H1 (cell line): Measurements from ENCODE around the gene SCNN1G. TPM values are rescaled to one million over a fixed set of nuclear protein-coding genes. Genes with fewer than 3 reads are reported as not detected.

ENCODE experiments used
- CTCF ChIA-PET: fragments of 300-600 bp; sonication (Branson Sonifier 250); formaldehyde crosslinking; loops from one replicate; lab custom pipeline; 2021; ENCODE audit not compliant: partially characterized antibody; lab: Charles Lee
- POLR2A ChIA-PET: fragments of 300-600 bp; sonication (Branson Sonifier 250); formaldehyde crosslinking; loops from one replicate; lab custom pipeline; 2021; ENCODE audit warnings: inconsistent platforms; ENCODE audit not compliant: partially characterized antibody; lab: Charles Lee
- DNase-seq, 2 experiments: peaks; one replicate each; pipeline versions ENCODE4 v3.0.0 to v3.0.0-alpha.2; 2010 to 2022; ENCODE audit warnings: low spot score in 2 of 2, low read depth in 1 of 2, mixed read lengths in 1 of 2
- FAIRE-seq: peaks from 2 replicates; lab custom pipeline; 2011; peaks lifted over from hg19 to GRCh38; lab: Jason Lieb, UNC
- H2AFZ ChIP-seq: 2 replicates; pipeline ENCODE4 v1.8.1; 2012; ENCODE audit warnings: low read length, inconsistent platforms
- H2AK5ac ChIP-seq: 2 replicates; pipeline ENCODE4 v1.6.1; 2013; ENCODE audit warnings: low read depth, low read length
- H2BK120ac ChIP-seq: replicated peaks from 2 replicates; pipeline ENCODE3; 2013; ENCODE audit warnings: low read depth, low read length, inconsistent platforms
- H2BK12ac ChIP-seq: 2 replicates; pipeline ENCODE4 v1.6.1; 2013; ENCODE audit warnings: low read depth, low read length
- H2BK15ac ChIP-seq: 2 replicates; pipeline ENCODE4 v1.6.1; 2013; ENCODE audit warnings: low read length
- H2BK20ac ChIP-seq: 2 replicates; pipeline ENCODE4 v1.6.1; 2013; ENCODE audit warnings: low read length
- H2BK5ac ChIP-seq: 2 replicates; pipeline ENCODE4 v1.6.1; 2013; ENCODE audit warnings: low read depth, low read length
- H3K14ac ChIP-seq: 2 replicates; pipeline ENCODE4 v1.6.1; 2013; ENCODE audit warnings: inconsistent platforms; ENCODE audit not compliant: insufficient read length
- H3K18ac ChIP-seq: 2 replicates; pipeline ENCODE4 v1.6.1; 2013; ENCODE audit warnings: low read length; ENCODE audit errors: extremely low read depth
- H3K23ac ChIP-seq: 2 replicates; pipeline ENCODE4 v1.6.1; 2013; ENCODE audit warnings: inconsistent platforms; ENCODE audit not compliant: insufficient read length
- H3K23me2 ChIP-seq: 2 replicates; pipeline ENCODE4 v1.6.1; 2013; ENCODE audit warnings: low read depth, low read length
- H3K27ac ChIP-seq: 2 replicates; pipeline ENCODE4 v1.6.1; 2011; ENCODE audit warnings: low read depth, low read length, inconsistent platforms
- H3K27me3 ChIP-seq, 4 experiments: replicated peaks in 1 of 4; 1 replicate in 1 of 4; 2 replicates in 3 of 4; pipeline versions ENCODE4 v1.6.1 to v1.8.1; 2011 to 2013; ENCODE audit warnings: low read length in 3 of 4, mild to moderate bottlenecking in 3 of 4, inconsistent platforms in 2 of 4, mixed read lengths in 2 of 4, moderate library complexity in 1 of 4; ENCODE audit not compliant: control insufficient read depth in 3 of 4, insufficient read depth in 3 of 4; ENCODE audit errors: extremely low read depth in 1 of 4
- H3K36me3 ChIP-seq, 4 experiments: 2 replicates each; pipeline versions ENCODE4 v1.6.1 to v1.8.1; 2011 to 2013; ENCODE audit warnings: mild to moderate bottlenecking in 4 of 4, low read length in 3 of 4, moderate library complexity in 2 of 4, control low read depth in 1 of 4, inconsistent platforms in 1 of 4; ENCODE audit not compliant: insufficient read depth in 4 of 4, control insufficient read depth in 2 of 4
- H3K4ac ChIP-seq: replicated peaks from 2 replicates; pipeline ENCODE3; 2013; ENCODE audit warnings: low read length, low read depth, mixed read lengths, inconsistent platforms; ENCODE audit not compliant: insufficient read length
- H3K4me1 ChIP-seq, 4 experiments: replicated peaks in 1 of 4; 1 replicate in 1 of 4; 2 replicates in 3 of 4; pipeline versions ENCODE4 v1.6.1 to v1.8.1; 2011 to 2013; ENCODE audit warnings: low read length in 3 of 4, inconsistent platforms in 2 of 4, mixed read lengths in 1 of 4; ENCODE audit not compliant: insufficient read depth in 4 of 4, control insufficient read depth in 3 of 4
- H3K4me2 ChIP-seq, 2 experiments: 2 replicates each; pipeline versions ENCODE4 v1.6.1 to v1.8.1; 2011 to 2013; ENCODE audit warnings: low read depth in 2 of 2, low read length in 2 of 2, control low read depth in 1 of 2, inconsistent platforms in 1 of 2, mild to moderate bottlenecking in 1 of 2; ENCODE audit not compliant: insufficient read depth in 1 of 2
- H3K4me3 ChIP-seq, 4 experiments: fragments of 200-600, 300-600 bp in 1 of 4; sonication (generic), shearing (Covaris generic), sonication (Bioruptor Twin) in 1 of 4; 2 replicates each; pipeline versions ENCODE4 v1.5.1 to v1.8.1; 2011 to 2016; ENCODE audit warnings: low read length in 4 of 4, low read depth in 3 of 4, control low read depth in 2 of 4, inconsistent platforms in 2 of 4, mild to moderate bottlenecking in 2 of 4, mixed read lengths in 1 of 4, moderate library complexity in 1 of 4; ENCODE audit not compliant: insufficient read depth in 2 of 4; ENCODE audit errors: extremely low read depth in 1 of 4
- H3K56ac ChIP-seq: replicated peaks from 2 replicates; pipeline ENCODE3; 2013; ENCODE audit warnings: low read depth, mild to moderate bottlenecking, mixed read lengths, low read length, inconsistent platforms; ENCODE audit not compliant: insufficient read length
- H3K79me1 ChIP-seq: 2 replicates; pipeline ENCODE4 v1.6.1; 2013; ENCODE audit warnings: low read depth, low read length, control low read depth
- H3K79me2 ChIP-seq, 2 experiments: 2 replicates each; pipeline versions ENCODE4 v1.6.1 to v1.8.1; 2012 to 2013; ENCODE audit warnings: low read length in 2 of 2, mild to moderate bottlenecking in 2 of 2, inconsistent platforms in 1 of 2; ENCODE audit not compliant: insufficient read depth in 2 of 2, control insufficient read depth in 1 of 2
- H3K9ac ChIP-seq, 4 experiments: replicated peaks in 1 of 4; 1 replicate in 1 of 4; 2 replicates in 3 of 4; pipeline versions ENCODE4 v1.6.1 to v1.8.1; 2011 to 2013; ENCODE audit warnings: low read depth in 3 of 4, low read length in 3 of 4, control low read depth in 2 of 4, mild to moderate bottlenecking in 2 of 4, moderate library complexity in 2 of 4, inconsistent platforms in 1 of 4; ENCODE audit errors: extremely low read depth in 1 of 4
- H3K9me3 ChIP-seq, 2 experiments: 2 replicates each; pipeline versions ENCODE4 v1.6.1 to v1.8.1; 2012 to 2013; ENCODE audit warnings: mild to moderate bottlenecking in 2 of 2, moderate library complexity in 2 of 2, control low read depth in 1 of 2, inconsistent platforms in 1 of 2, low read depth in 1 of 2, low read length in 1 of 2, mixed read lengths in 1 of 2; ENCODE audit not compliant: insufficient read depth in 2 of 2
- H4K20me1 ChIP-seq, 2 experiments: replicated peaks in 1 of 2; 2 replicates each; pipeline versions ENCODE3 to v1.8.1; 2011 to 2013; ENCODE audit warnings: inconsistent platforms in 2 of 2, low read length in 2 of 2, mild to moderate bottlenecking in 1 of 2; ENCODE audit not compliant: insufficient read depth in 2 of 2, control insufficient read depth in 1 of 2
- H4K5ac ChIP-seq: 2 replicates; pipeline ENCODE4 v1.6.1; 2013; ENCODE audit warnings: low read length, low read depth, mixed read lengths, inconsistent platforms; ENCODE audit not compliant: insufficient read length
- H4K8ac ChIP-seq: 2 replicates; pipeline ENCODE4 v1.8.0; 2013; ENCODE audit warnings: mild to moderate bottlenecking, moderate library complexity, low read length, inconsistent platforms; ENCODE audit not compliant: insufficient read depth; ENCODE audit errors: extremely low read depth
- H4K91ac ChIP-seq: replicated peaks from 2 replicates; pipeline ENCODE3; 2013; ENCODE audit warnings: low read length, mixed read lengths, inconsistent platforms; ENCODE audit not compliant: insufficient read length
- BACH1 ChIP-seq: IDR thresholded peaks from 2 replicates; pipeline ENCODE4 v1.6.1; 2012; ENCODE audit warnings: low read length, improper control_type of control experiment
- CBX8 ChIP-seq: fragments of 300-800, 300-1000 bp; sonication (generic); IDR thresholded peaks from 2 replicates; pipeline ENCODE4 v1.7.1; 2016; ENCODE audit warnings: low read depth, low read length, borderline replicate concordance
- CREB1 ChIP-seq: IDR thresholded peaks from 2 replicates; pipeline ENCODE4 v1.6.1; 2012; ENCODE audit warnings: inconsistent platforms
- EGR1 ChIP-seq: IDR thresholded peaks from 2 replicates; pipeline ENCODE4 v1.6.1; 2011; ENCODE audit warnings: low read depth, low read length, borderline replicate concordance
- KDM5A ChIP-seq: fragments of 200-600 bp; IDR thresholded peaks from 2 replicates; pipeline ENCODE4 v1.7.1; 2012; ENCODE audit warnings: mild to moderate bottlenecking, low read length, inconsistent platforms, mixed read lengths
- SIX5 ChIP-seq: IDR thresholded peaks from 2 replicates; pipeline ENCODE4 v1.6.1; 2011; ENCODE audit warnings: mild to moderate bottlenecking, low read depth, low read length
- TBP ChIP-seq: IDR thresholded peaks from 2 replicates; pipeline ENCODE4 v1.6.1; 2011; ENCODE audit warnings: low read depth, low read length, improper control_type of control experiment
- WGBS, 2 experiments: shearing (Covaris generic) in 1 of 2; methylation state at CpG; one replicate each; pipeline versions ENCODE4 v1.1.6 to v1.1.7; 2013 to 2015; ENCODE audit warnings: low lambda C conversion rate in 2 of 2, mixed read lengths in 2 of 2, inconsistent platforms in 1 of 2, low coverage in 1 of 2, missing lambda C conversion rate in 1 of 2; ENCODE audit not compliant: insufficient replicate concordance in 2 of 2, insufficient coverage in 1 of 2, insufficient read length in 1 of 2; ENCODE audit errors: extremely low coverage in 1 of 2, missing lambda C conversion rate in 1 of 2; 5-methylcytosine and 5-hydroxymethylcytosine counted together
- polyA plus RNA-seq, 7 experiments: library from polyadenylated mRNA; depleted of rRNA in 3 of 7; stranded (reverse) in 5 of 7; unstranded in 2 of 7; fragments of >200 nt in 5 of 7; fragments of 200-250 nt in 2 of 7; gene quantifications; 1 replicate in 5 of 7; 2 replicates in 1 of 7; 4 replicates in 1 of 7; pipeline versions ENCODE4 v1.2.1 to v1.2.3, GENCODE V29; 2011 to 2013; ENCODE audit warnings: missing spikeins in 2 of 7, mixed read lengths in 2 of 7
- total RNA-seq: library from RNA; stranded (reverse); fragmentation: NEBNext Ultra II Directional; extraction: Animal tissue kit (Norgen Biotek cat#: 25700); gene quantifications from 2 replicates; pipeline ENCODE4 v1.2.1, GENCODE V29; 2021

The SCNN1G gene
- total and polyA plus RNA-seq, 2 of the 8 experiments (the other 6 are each of a cell fraction or from before 2014, with no cell fraction given) = 0.73 to 1.1 TPM

DNA sequence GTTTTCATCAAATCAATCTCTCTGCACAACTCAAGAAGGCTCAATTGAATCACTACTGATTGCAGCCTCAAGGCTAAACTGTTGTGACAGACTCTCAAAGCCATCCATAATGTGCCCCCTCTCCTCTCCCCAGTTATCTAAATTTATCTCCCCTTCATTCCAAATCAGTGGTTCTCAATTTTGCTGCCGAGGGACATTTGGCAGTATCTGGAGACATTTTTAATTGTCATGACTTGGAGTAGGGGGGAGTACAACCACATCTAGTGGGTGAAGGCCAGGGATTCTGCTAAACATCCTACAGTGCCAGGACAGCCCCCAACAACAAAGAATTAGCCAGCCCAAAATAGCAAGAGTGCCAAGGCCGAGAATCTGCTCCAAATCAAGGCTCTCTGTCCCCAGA is 42.4 kb upstream of the SCNN1G start:
- Histone ChIP-seq H3K79me2 (peaks cover 0 to 99% of the 10 kb centered on the region in 2 experiments; a peak in 3 of 4 replicates), H2BK5ac (no peak overlapping the region), H3K36me3 (no peaks in the 10 kb centered on the region), H3K23ac (no peak overlapping the region), H3K4me1 (peaks cover 3 to 7% (median 7%) of the 10 kb centered on the region in 4 experiments; a peak in 4 of 7 replicates), H2AFZ (no peak overlapping the region), H3K56ac (no peak overlapping the region), H2BK12ac (no peak overlapping the region), H2BK120ac (no peak overlapping the region), H3K9me3 (no peaks in the 10 kb centered on the region; a peak in 1 of 4 replicates), H4K8ac (no peak overlapping the region), H3K4ac (no peak overlapping the region), H3K14ac (no peak overlapping the region), H3K79me1 (peaks cover 12% of the 10 kb centered on the region), H4K91ac (no peak overlapping the region), H3K23me2 (no peaks in the 10 kb centered on the region), H2BK20ac (no peak overlapping the region), H3K18ac (no peak overlapping the region), H4K5ac (no peak overlapping the region), H3K9ac (no peak overlapping the region), H2BK15ac (no peak overlapping the region), H2AK5ac (no peak overlapping the region), H3K27me3 (no peaks in the 10 kb centered on the region), H4K20me1 (peaks cover 2 to 14% of the 10 kb centered on the region in 2 experiments), H3K27ac (no peak overlapping the region), H3K4me2 (no peak overlapping the region), H3K4me3 (no peak overlapping the region)
- WGBS, 2 experiments = 92% methylated on average over 2 of the region's 2 CpGs; no CpG with 5 or more reads in 1 of the 2 experiments
- CTCF ChIA-PET = no interaction called here
- POLR2A ChIA-PET = no interaction called here
- DNase-seq (no peak), FAIRE-seq (no peak)
- TF ChIP-seq SIX5 = no peak
- TF ChIP-seq CBX8 = no peak
- TF ChIP-seq KDM5A = no peak
- TF ChIP-seq BACH1 = no peak
- TF ChIP-seq CREB1 = no peak
- TF ChIP-seq EGR1 = no peak
- no peak for TF ChIP-seq TBP
